ENCODE data around the gene PDK3.

DNA sequence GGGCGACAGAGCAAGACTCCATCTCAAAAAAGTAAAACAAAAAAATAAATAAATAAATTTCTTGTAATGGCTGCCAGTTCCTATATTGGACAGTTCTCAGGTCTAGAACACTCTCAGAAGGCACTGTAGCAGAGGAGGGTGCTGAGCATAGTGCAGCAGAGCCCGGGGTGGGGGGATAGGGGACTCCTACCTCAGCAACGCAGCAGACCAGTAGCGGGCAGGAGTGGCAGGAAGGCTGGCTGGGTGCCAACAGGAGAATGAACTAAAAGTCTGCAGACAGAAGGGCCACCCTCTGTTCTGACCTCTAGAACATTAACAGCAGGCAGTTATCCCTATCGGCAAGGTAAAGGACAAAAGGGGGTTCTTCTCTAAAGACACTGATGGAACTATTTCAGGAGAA is 20.2 kb downstream of the PDK3 start:
- TF ChIP-seq, protein P1, sequence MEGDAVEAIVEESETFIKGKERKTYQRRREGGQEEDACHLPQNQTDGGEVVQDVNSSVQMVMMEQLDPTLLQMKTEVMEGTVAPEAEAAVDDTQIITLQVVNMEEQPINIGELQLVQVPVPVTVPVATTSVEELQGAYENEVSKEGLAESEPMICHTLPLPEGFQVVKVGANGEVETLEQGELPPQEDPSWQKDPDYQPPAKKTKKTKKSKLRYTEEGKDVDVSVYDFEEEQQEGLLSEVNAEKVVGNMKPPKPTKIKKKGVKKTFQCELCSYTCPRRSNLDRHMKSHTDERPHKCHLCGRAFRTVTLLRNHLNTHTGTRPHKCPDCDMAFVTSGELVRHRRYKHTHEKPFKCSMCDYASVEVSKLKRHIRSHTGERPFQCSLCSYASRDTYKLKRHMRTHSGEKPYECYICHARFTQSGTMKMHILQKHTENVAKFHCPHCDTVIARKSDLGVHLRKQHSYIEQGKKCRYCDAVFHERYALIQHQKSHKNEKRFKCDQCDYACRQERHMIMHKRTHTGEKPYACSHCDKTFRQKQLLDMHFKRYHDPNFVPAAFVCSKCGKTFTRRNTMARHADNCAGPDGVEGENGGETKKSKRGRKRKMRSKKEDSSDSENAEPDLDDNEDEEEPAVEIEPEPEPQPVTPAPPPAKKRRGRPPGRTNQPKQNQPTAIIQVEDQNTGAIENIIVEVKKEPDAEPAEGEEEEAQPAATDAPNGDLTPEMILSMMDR (IDR thresholded peaks at IDR 0.05): no peak
- no peak for TF ChIP-seq EP300 (IDR thresholded peaks at IDR 0.05)

Data from sigmoid colon (tissue), 4 donors.